HG02852 (cell line): ENCODE results near the gene MND1.
"Not testable (repeated sequence)": the region's sequence is repeated elsewhere in the genome, so short reads cannot be mapped to it uniquely, and the experiment has no call there.

Experiments used
- ATAC-seq: cut with Tn5 transposase; IDR thresholded peaks from one replicate; pipeline ENCODE4 v1.9.1; 2021; ENCODE audit warnings: mild to moderate bottlenecking, moderate library complexity; ENCODE audit not compliant: unreplicated experiment

The MND1 gene

GRCh38 chr4:153438916-153439756 is 94.6 kb downstream of the MND1 start:
- peak; percentile 72 for ATAC-seq

- ATAC-seq: no peak
Measured at GRCh38 chr4:153439831-153440230, 95.3 kb downstream of the MND1 start.

DNA sequence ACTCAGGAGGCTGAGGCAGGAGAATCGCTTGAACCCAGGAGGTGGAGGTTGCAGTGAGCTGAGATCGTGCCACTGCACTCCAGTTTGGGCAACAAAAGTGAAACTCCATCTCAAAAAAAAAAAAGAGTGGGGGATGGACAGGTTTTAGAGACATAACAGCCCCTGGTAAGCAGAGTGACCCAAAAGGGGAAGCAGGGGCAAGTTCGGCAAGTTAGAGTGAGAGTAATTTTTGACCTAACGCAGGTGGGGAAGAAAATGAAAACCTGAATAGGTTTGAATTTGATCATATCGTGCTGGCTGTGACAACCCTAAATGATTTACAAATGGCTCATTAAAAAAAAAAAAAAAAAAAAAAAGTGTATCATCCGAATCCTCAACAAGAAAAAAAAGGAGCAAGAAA is 96.0 kb downstream of the MND1 start:
- no peak for ATAC-seq

GRCh38 chr4:153447175-153447905 is 102.9 kb downstream of the MND1 start:
- no peak for ATAC-seq

DNA sequence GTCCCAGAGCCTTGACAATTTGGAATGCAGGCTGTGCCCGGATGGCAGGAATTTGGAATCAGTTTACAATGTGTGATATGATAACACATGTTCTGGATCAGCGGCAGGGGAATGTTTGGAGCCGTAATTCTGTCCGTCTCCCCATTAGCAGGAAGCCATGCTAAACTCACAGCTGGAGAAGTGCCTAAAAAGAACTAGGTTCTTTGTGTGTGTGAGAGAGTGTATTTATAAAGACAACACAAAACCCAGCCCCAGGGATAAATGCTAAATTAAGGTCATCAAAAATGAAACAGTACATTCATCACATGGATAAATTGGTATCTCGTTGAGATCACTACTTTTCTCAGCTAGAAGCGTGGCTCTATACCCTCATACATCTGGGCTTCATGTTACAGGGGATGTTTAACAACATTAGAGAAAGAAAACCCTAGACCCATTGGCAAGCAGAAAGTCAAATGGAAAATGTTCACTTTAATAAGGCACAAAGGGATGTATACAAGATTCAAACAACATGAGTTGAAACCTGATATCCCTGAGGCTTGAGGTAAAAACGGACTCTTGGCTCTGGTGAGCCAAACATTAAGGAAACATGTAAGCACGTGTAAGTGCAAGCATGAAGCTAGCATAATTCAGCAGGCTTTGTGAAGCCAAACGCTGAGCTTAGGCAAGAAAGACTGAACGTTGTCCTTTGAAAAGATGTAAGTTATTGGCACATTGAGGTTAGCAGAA is 103.7 kb downstream of the MND1 start:
- ATAC-seq: no peak

DNA sequence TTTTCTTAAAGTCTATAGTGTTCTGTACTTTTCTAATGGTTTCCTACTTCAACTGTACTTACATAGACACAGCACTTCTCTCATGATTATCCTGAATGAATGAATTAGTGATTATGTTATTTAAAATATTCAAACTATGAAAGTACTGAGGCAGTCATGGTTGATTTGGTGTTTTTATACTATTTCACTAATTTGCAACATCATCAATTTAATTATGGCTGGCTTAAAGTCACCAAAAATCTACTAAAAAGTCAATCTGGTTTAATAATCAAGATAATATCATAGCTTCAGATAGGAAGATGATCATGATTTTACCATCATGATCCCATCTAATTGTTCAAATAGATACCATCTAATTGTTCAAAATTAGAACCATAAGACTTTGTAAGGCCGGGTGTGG is 104.8 kb downstream of the MND1 start:
- ATAC-seq: no peak

- no peak for ATAC-seq
Measured at GRCh38 chr4:153450544-153450917, 106.0 kb downstream of the MND1 start.

- ATAC-seq: not testable (repeated sequence)
Measured at GRCh38 chr4:153451145-153451544, 106.7 kb downstream of the MND1 start.

GRCh38 chr4:153451911-153452657 is 107.6 kb downstream of the MND1 start:
- ATAC-seq: no peak

DNA sequence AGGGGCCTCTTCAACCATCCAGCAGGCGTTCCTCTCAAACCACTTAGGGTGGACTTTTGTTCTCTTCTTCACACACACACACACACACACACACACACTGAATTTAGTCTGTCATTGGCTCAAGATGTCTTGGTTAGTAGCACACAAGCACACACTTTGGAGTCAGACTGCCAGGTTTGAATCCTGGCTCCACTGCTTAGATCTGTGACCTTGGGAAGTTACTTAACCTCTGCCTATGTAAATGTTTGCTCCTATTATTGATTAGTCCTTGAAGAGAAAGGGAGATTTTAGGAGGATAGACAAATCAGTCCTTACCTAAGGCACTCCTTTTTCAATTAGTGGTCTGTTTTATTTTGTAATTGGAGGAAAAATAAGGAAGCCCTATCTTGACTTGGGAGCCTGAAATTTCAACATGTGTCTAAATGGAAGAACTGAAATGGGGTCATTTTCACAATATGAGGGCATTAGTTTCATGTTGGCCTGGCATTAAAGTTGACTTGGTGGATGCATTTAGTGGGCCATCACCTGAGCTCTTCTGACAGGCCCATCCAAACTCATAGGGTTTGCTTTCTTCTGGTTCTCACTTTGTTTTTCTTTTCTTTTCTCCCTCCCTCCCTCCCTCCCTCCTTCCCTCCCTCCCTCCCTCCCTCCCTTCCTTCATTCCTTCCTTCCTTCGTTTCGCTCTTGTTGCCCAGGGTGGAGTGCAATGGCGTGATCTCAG is 108.3 kb downstream of the MND1 start:
- ATAC-seq: no peak

- ATAC-seq: no peak
Measured at GRCh38 chr4:153453402-153453801, 108.9 kb downstream of the MND1 start.

GRCh38 chr4:153458969-153459368 is 114.5 kb downstream of the MND1 start:
- ATAC-seq: no peak

GRCh38 chr4:153461549-153461948 is 117.1 kb downstream of the MND1 start:
- ATAC-seq: not testable (repeated sequence)

DNA sequence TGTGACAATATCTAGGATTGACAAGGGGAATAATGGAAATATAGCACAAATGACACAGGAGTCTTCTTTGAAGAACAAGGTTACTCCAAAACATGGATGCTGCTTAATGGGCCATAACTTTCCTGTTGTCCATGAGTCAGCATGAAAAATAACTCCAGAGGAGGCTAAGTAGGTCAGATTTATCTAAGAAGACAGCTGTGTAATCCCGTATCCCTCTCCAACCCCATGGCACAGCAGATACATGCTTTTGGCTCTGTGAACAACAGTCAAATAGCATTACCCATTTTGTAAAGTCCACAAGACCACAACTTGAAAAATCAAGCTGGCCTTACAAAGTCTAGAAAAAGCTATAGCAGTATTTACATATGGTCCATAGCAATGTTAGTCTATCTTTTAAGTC is 119.6 kb downstream of the MND1 start:
- no peak for ATAC-seq
